HG02759 (cell line): ENCODE results near the gene UBA7.
A peak's percentile ranks its signal among the peaks of the same experiment; 100 is the strongest.
"Not testable (repeated sequence)": the region's sequence is repeated elsewhere in the genome, so short reads cannot be mapped to it uniquely, and the experiment has no call there.

Experiments used
- ATAC-seq: cut with Tn5 transposase; IDR thresholded peaks from one replicate; pipeline ENCODE4 v1.9.1; 2021; ENCODE audit warnings: mild to moderate bottlenecking, moderate library complexity; ENCODE audit not compliant: unreplicated experiment

UBA7 gene

GRCh38 chr3:49786357-49787181 lies 27.2 kb downstream of the UBA7 start, which contains the start of gene IP6K1:
Gene IP6K1, minus strand, starts transcription at chr3:49786542. Its CDS starts 38,502 bp downstream, at chr3:49748040.
- ATAC-seq = peak; percentile 99

GRCh38 chr3:49785565-49786356 lies 28.0 kb downstream of the UBA7 start:
- peak; percentile 55 for ATAC-seq

- not testable (repeated sequence) for ATAC-seq
Observed at GRCh38 chr3:49782277-49782676, 31.5 kb downstream of the UBA7 start.

GRCh38 chr3:49781415-49782199 lies 32.1 kb downstream of the UBA7 start:
- ATAC-seq = no peak

- ATAC-seq = not testable (repeated sequence)
Observed at GRCh38 chr3:49780975-49781365, 32.8 kb downstream of the UBA7 start.

- ATAC-seq = no peak
Observed at GRCh38 chr3:49780080-49780974, 33.4 kb downstream of the UBA7 start.

- ATAC-seq = no peak
Observed at GRCh38 chr3:49779358-49780079, 34.2 kb downstream of the UBA7 start.

- ATAC-seq = not testable (repeated sequence)
Observed at GRCh38 chr3:49776101-49776500, 37.7 kb downstream of the UBA7 start.

GRCh38 chr3:49775538-49775937 lies 38.2 kb downstream of the UBA7 start:
- ATAC-seq = no peak

GRCh38 chr3:49772703-49773102 lies 41.0 kb downstream of the UBA7 start:
- ATAC-seq = no peak

- ATAC-seq = no peak
Observed at GRCh38 chr3:49771340-49771938, 42.3 kb downstream of the UBA7 start.

- ATAC-seq = no peak
Observed at GRCh38 chr3:49769926-49770325, 43.8 kb downstream of the UBA7 start.

GRCh38 chr3:49769286-49769915 lies 44.4 kb downstream of the UBA7 start:
- ATAC-seq = no peak

- ATAC-seq = no peak
Observed at GRCh38 chr3:49763981-49764380, 49.8 kb downstream of the UBA7 start.

- ATAC-seq = no peak
Observed at GRCh38 chr3:49761661-49762060, 52.1 kb downstream of the UBA7 start.

- no peak for ATAC-seq
Observed at GRCh38 chr3:49759226-49759625, 54.5 kb downstream of the UBA7 start.

- no peak for ATAC-seq
Observed at GRCh38 chr3:49757197-49757596, 56.6 kb downstream of the UBA7 start.

GRCh38 chr3:49756036-49756435 lies 57.7 kb downstream of the UBA7 start:
- no peak for ATAC-seq
